Nasal cavity respiratory epithelium epithelial cell of viscerocranial mucosa (primary cell): ENCODE results near the gene ARPIN. TPM values are rescaled to one million over a fixed set of nuclear protein-coding genes. Genes with fewer than 3 reads are reported as not detected.

Experiments
- total RNA-seq: library from RNA; depleted of rRNA; stranded (reverse); fragments of >200 nt; gene quantifications from 2 replicates; pipeline ENCODE4 v1.2.3, GENCODE V29; 2014

The ARPIN gene
- total RNA-seq: 5.1 and 18.2 TPM in 2 replicates

GRCh38 chr15:89912674-89913396 lies at the start of gene ARPIN:
TSS of gene ARPIN (minus strand) at chr15:89912952. CDS start at chr15:89912835, 117 bp downstream.

GRCh38 chr15:89893696-89894447 lies 18.9 kb downstream of the ARPIN start, which contains the start of gene AP3S2:
TSS of gene AP3S2 (minus strand) at chr15:89893994. CDS start at chr15:89893949, 45 bp downstream.

Other genes with a start within 250 kb of the ARPIN start
- gene PLIN1, start 233.6 kb downstream of the ARPIN start, total RNA-seq: 0.34 and 0.43 TPM in 2 replicates
- gene PEX11A, start 222.2 kb downstream of the ARPIN start, total RNA-seq: 8.9 and 9.8 TPM in 2 replicates
- 0.07 TPM in 1 of 2 replicates, not detected in the other for gene WDR93, start 222.1 kb downstream of the ARPIN start, total RNA-seq
- 0.07 and 0.34 TPM in 2 replicates for gene MESP1, start 161.7 kb downstream of the ARPIN start, total RNA-seq
- gene MESP2, start 136.6 kb downstream of the ARPIN start, total RNA-seq: 0.21 and 0.34 TPM in 2 replicates
- under 0.01 and 1.4 TPM in 2 replicates for gene ANPEP, start 98.1 kb downstream of the ARPIN start, total RNA-seq
- gene AP3S2, start 19.0 kb downstream of the ARPIN start, total RNA-seq: 49.9 and 72.1 TPM in 2 replicates
- 12.6 and 17.2 TPM in 2 replicates for gene ZNF710, start 88.4 kb upstream of the ARPIN start, total RNA-seq
- 22.9 and 71.1 TPM in 2 replicates for gene IDH2, start 189.5 kb upstream of the ARPIN start, total RNA-seq